SK-N-SH (cell line): ENCODE data around the gene KCNMB1. TPM values are rescaled to one million over a fixed set of nuclear protein-coding genes. Genes with fewer than 3 reads are reported as not detected.
"Not testable (repeated sequence)": the region's sequence is repeated elsewhere in the genome, so short reads cannot be mapped to it uniquely, and the experiment has no call there.

ENCODE experiments used
- CTCF ChIA-PET: fragments of 300-600, 350-600 bp; formaldehyde crosslinking; extraction: SDS; loops from one replicate; lab custom pipeline; 2021; lab: Yijun Ruan, JAX
- POLR2A ChIA-PET: fragments of 350-600 bp; sonication (Branson Sonifier 250); formaldehyde crosslinking; extraction: SDS; loops from one replicate; lab custom pipeline; 2020; ENCODE audit warnings: antibody characterized with exemption, inconsistent platforms; lab: Yijun Ruan, JAX
- DNase-seq: peaks from one replicate; pipeline ENCODE4 v3.0.0; 2012
- H2AFZ ChIP-seq: fragments of 200-600 bp; sonication (generic); 2 replicates; pipeline ENCODE4 v1.8.1; 2016; ENCODE audit warnings: antibody characterized with exemption, mild to moderate bottlenecking, low read depth
- H3F3A ChIP-seq: fragments of 200-600 bp; sonication (generic); replicated peaks from 2 replicates; pipeline ENCODE3; 2016; ENCODE audit warnings: antibody characterized with exemption, mild to moderate bottlenecking; ENCODE audit not compliant: insufficient read depth
- H3K27ac ChIP-seq, 2 experiments: fragments of 200-500 bp in 1 of 2; fragments of 200-600 bp in 1 of 2; sonication (Bioruptor generic) in 1 of 2; sonication (generic), shearing (Covaris generic) in 1 of 2; 2 replicates each; pipeline versions ENCODE4 v1.5.1 to v1.6.1; 2014 to 2016; ENCODE audit warnings: low read depth in 2 of 2, inconsistent platforms in 1 of 2, low read length in 1 of 2, mild to moderate bottlenecking in 1 of 2, mixed read lengths in 1 of 2
- H3K27me3 ChIP-seq: fragments of 200-600 bp; sonication (generic), shearing (Covaris generic); 2 replicates; pipeline ENCODE4 v1.6.1; 2016; ENCODE audit warnings: mixed run types; ENCODE audit not compliant: insufficient read depth
- H3K36me3 ChIP-seq, 2 experiments: fragments of 200-500 bp in 1 of 2; fragments of 200-600 bp in 1 of 2; sonication (Bioruptor generic) in 1 of 2; sonication (generic) in 1 of 2; replicated peaks in 1 of 2; 2 replicates each; pipeline versions ENCODE3 to v1.5.1; 2014 to 2016; ENCODE audit warnings: low read length in 1 of 2, mild to moderate bottlenecking in 1 of 2; ENCODE audit not compliant: insufficient read depth in 2 of 2, control insufficient read depth in 1 of 2
- H3K4me1 ChIP-seq, 2 experiments: fragments of 200-500 bp in 1 of 2; fragments of 200-600 bp in 1 of 2; sonication (Bioruptor generic) in 1 of 2; sonication (generic), shearing (Covaris generic) in 1 of 2; 2 replicates each; pipeline versions ENCODE4 v1.5.1 to v1.6.1; 2014 to 2016; ENCODE audit warnings: low read depth in 1 of 2, low read length in 1 of 2, mixed run types in 1 of 2; ENCODE audit not compliant: insufficient read depth in 2 of 2, control insufficient read depth in 1 of 2
- H3K4me2 ChIP-seq: fragments of 200-600 bp; sonication (generic), shearing (Covaris generic); 2 replicates; pipeline ENCODE4 v1.6.1; 2017; ENCODE audit warnings: mixed run types
- H3K4me3 ChIP-seq, 2 experiments: fragments of 200-500 bp in 1 of 2; fragments of 200-600 bp in 1 of 2; sonication (Bioruptor generic) in 1 of 2; sonication (generic), shearing (Covaris generic) in 1 of 2; 2 replicates each; pipeline versions ENCODE4 v1.5.1 to v1.8.1; 2014 to 2016; ENCODE audit warnings: low read depth in 2 of 2, inconsistent platforms in 1 of 2, low read length in 1 of 2, mild to moderate bottlenecking in 1 of 2, mixed read lengths in 1 of 2, moderate library complexity in 1 of 2
- H3K79me2 ChIP-seq: fragments of 200-600 bp; sonication (generic); 2 replicates; pipeline ENCODE4 v1.8.1; 2017; ENCODE audit warnings: mild to moderate bottlenecking; ENCODE audit not compliant: insufficient read depth
- H3K9ac ChIP-seq: fragments of 200-600 bp; sonication (generic); 2 replicates; pipeline ENCODE4 v1.6.1; 2017; ENCODE audit warnings: mixed run types
- H3K9me2 ChIP-seq: fragments of 200-600 bp; sonication (generic); 2 replicates; pipeline ENCODE4 v1.6.1; 2017; ENCODE audit warnings: mixed run types
- H3K9me3 ChIP-seq: fragments of 200-600 bp; sonication (generic); 2 replicates; pipeline ENCODE4 v1.6.1; 2017; ENCODE audit warnings: mixed run types, mild to moderate bottlenecking, moderate library complexity
- H4K20me1 ChIP-seq: fragments of 200-600 bp; sonication (generic); 2 replicates; pipeline ENCODE4 v1.6.1; 2017; ENCODE audit warnings: mild to moderate bottlenecking, mixed run types; ENCODE audit not compliant: insufficient read depth
- CHD2 ChIP-seq: fragments of 150-350 bp; IDR thresholded peaks from 2 replicates; pipeline ENCODE4 v1.6.1; 2018; ENCODE audit warnings: low read length; ENCODE audit not compliant: partially characterized antibody
- EP300 ChIP-seq, 2 experiments: IDR thresholded peaks; 2 replicates each; pipeline versions ENCODE4 v1.4.0 to v1.6.1; 2012; ENCODE audit warnings: borderline replicate concordance in 1 of 2, low read depth in 1 of 2, low read length in 1 of 2
- EZH2phosphoT487 ChIP-seq: fragments of 200-600 bp; sonication (generic); IDR thresholded peaks from 2 replicates; pipeline ENCODE4 v1.6.1; 2017; ENCODE audit warnings: low read depth, mixed run types, mild to moderate bottlenecking, antibody characterized with exemption, moderate library complexity, borderline replicate concordance
- FOSL2 ChIP-seq: IDR thresholded peaks from 2 replicates; pipeline ENCODE4 v1.4.0; 2012; ENCODE audit warnings: low read depth, mild to moderate bottlenecking, moderate library complexity, borderline replicate concordance
- FOXM1 ChIP-seq: IDR thresholded peaks from 2 replicates; pipeline ENCODE4 v1.4.0; 2012; ENCODE audit warnings: low read depth, mild to moderate bottlenecking
- IRF3 ChIP-seq: fragments of 150-350 bp; IDR thresholded peaks from 2 replicates; pipeline ENCODE4 v1.6.1; 2016; ENCODE audit warnings: mild to moderate bottlenecking, low read depth, low read length
- JUND ChIP-seq: IDR thresholded peaks from 2 replicates; pipeline ENCODE4 v1.4.0; 2012
- NFIC ChIP-seq: IDR thresholded peaks from 2 replicates; pipeline ENCODE4 v1.4.0; 2012; ENCODE audit warnings: borderline replicate concordance
- RAD21 ChIP-seq: IDR thresholded peaks from 2 replicates; pipeline ENCODE4 v1.6.1; 2012; ENCODE audit warnings: mild to moderate bottlenecking, low read length
- RCOR1 ChIP-seq: fragments of 150-350 bp; IDR thresholded peaks from 2 replicates; pipeline ENCODE4 v1.6.1; 2017; ENCODE audit warnings: antibody characterized with exemption, low read length
- RXRA ChIP-seq: IDR thresholded peaks from 2 replicates; pipeline ENCODE4 v1.4.0; 2012; ENCODE audit warnings: low read depth, mild to moderate bottlenecking, borderline replicate concordance
- TEAD4 ChIP-seq: IDR thresholded peaks from 2 replicates; pipeline ENCODE4 v1.4.0; 2012; ENCODE audit warnings: mild to moderate bottlenecking, borderline replicate concordance; ENCODE audit not compliant: insufficient read depth
- USF1 ChIP-seq: IDR thresholded peaks from 2 replicates; pipeline ENCODE4 v1.4.0; 2012; ENCODE audit warnings: low read depth, borderline replicate concordance
- USF2 ChIP-seq: fragments of 150-350 bp; IDR thresholded peaks from 2 replicates; pipeline ENCODE4 v1.6.1; 2017; ENCODE audit warnings: antibody characterized with exemption, low read length, low read depth, borderline replicate concordance
- ZBTB33 ChIP-seq: IDR thresholded peaks from 2 replicates; pipeline ENCODE4 v1.4.0; 2012; ENCODE audit warnings: low read depth, borderline replicate concordance
- WGBS: methylation state at CpG from one replicate; pipeline ENCODE4 v1.1.6; 2017; ENCODE audit warnings: low lambda C conversion rate; 5-methylcytosine and 5-hydroxymethylcytosine counted together
- polyA plus RNA-seq, 3 experiments: library from polyadenylated mRNA; depleted of rRNA; stranded (reverse); fragments of >200 nt; gene quantifications; 2 replicates each; pipeline ENCODE4 v1.2.3, GENCODE V29; 2012

The KCNMB1 gene
- polyA plus RNA-seq, 1 of the 3 experiments (the other 2 are of a cell fraction): not detected

- no peaks in the 10 kb centered on the region for H3F3A ChIP-seq
- no peak overlapping the region for H3K4me2 ChIP-seq
- H3K27ac ChIP-seq: no peak overlapping the region
- H3K4me1 ChIP-seq: peaks cover 0 to 8% of the 10 kb centered on the region in 2 experiments; a peak in 1 of 4 replicates
- no peaks in the 10 kb centered on the region for H3K36me3 ChIP-seq
- no peak for DNase-seq
- no peak overlapping the region for H2AFZ ChIP-seq
- WGBS: 39% methylated on average over 15 of the region's 16 CpGs
- ChIA-PET POLR2A (no interaction called here), CTCF (interaction anchor here (0.8 to 2.3 kb wide), 5 partner anchors 32 to 152 kb away, joined by 3 to 12 read pairs (median 3); no protein-coding TSS in a partner anchor)
- no peaks in the 10 kb centered on the region for H3K9me3 ChIP-seq
- no peaks in the 10 kb centered on the region for H4K20me1 ChIP-seq
- H3K27me3 ChIP-seq: no peaks in the 10 kb centered on the region
- H3K4me3 ChIP-seq: no peak overlapping the region
- TF ChIP-seq IRF3: no peak
- TF ChIP-seq ZBTB33: no peak
- no peak for TF ChIP-seq NFIC
- TF ChIP-seq TEAD4: no peak
- TF ChIP-seq CHD2: no peak
- TF ChIP-seq USF1: no peak
- TF ChIP-seq FOSL2: no peak
- no peak for TF ChIP-seq EZH2phosphoT487
- no peak for TF ChIP-seq FOXM1
- no peak overlapping the region for H3K9ac ChIP-seq
- no peaks in the 10 kb centered on the region for H3K9me2 ChIP-seq
- no peaks in the 10 kb centered on the region for H3K79me2 ChIP-seq
Measured at GRCh38 chr5:170378740-170379139, 10.4 kb downstream of the KCNMB1 start.

DNA sequence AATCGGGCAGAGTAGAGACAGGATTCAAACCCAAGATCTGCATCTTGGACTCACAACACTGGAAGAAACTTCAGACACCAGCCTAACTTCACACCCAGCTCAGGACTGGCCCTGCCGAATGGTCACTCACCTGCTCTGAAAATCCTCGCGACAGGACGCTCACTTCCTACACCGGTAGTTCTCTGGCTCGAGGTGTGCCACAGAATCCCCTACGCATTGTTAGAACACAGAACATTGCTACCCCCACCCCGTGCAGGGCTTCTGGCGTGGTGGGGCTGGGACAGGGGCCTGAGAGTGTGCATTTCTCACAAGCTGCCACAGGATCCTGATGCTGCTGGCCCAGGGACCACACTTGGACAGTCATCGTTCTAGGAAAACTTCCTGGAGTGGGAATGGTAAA is 12.1 kb downstream of the KCNMB1 start:
- Histone ChIP-seq H3K9me3 (no peaks in the 10 kb centered on the region), H3K79me2 (no peaks in the 10 kb centered on the region), H3K4me2 (no peak overlapping the region), H3K36me3 (no peaks in the 10 kb centered on the region), H3K9ac (no peak overlapping the region), H3K27ac (no peak overlapping the region), H2AFZ (no peak overlapping the region), H3K4me3 (no peak overlapping the region), H3K9me2 (no peaks in the 10 kb centered on the region), H3F3A (no peaks in the 10 kb centered on the region), H3K27me3 (peaks cover 5% of the 10 kb centered on the region; the same call in 1 of the 2 replicates), H3K4me1 (peaks cover 0 to 8% of the 10 kb centered on the region in 2 experiments; a peak in 1 of 4 replicates), H4K20me1 (no peaks in the 10 kb centered on the region)
- ChIA-PET CTCF (interaction anchor here (1.5 kb wide), 1 partner anchor 109 kb away, joined by 5 read pairs; no protein-coding TSS in a partner anchor), POLR2A (no interaction called here)
- TF ChIP-seq RAD21 (no peak), RXRA (no peak), JUND (no peak), CHD2 (no peak), FOSL2 (no peak), RCOR1 (no peak), EP300 (IDR thresholded peaks at IDR 0.05; ENCODE audit: borderline replicate concordance in 1 of 2, low read depth in 1 of 2, low read length in 1 of 2) (no peak), USF2 (no peak)
- WGBS: 62% methylated on average over 3 of the region's 11 CpGs
- DNase-seq: no peak

DNA sequence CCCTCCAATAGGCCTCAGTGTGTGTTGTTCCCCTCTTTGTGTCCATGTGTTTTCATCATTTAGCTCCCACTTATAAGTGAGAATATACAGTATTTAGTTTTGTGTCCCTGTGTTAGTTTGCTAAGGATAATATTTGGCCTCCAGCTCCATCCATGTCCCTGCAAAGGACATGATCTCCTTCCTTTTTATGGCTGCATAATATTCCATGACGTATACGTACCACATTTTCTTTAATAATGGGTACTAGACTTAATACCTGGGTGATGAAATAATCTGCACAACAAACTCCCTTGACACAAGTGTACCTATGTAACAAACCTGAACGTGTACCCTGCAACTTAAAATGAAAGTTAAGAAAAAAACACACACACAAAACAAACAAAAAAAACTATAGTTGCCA is 12.6 kb downstream of the KCNMB1 start:
- H3K9me2 ChIP-seq, H3K4me1 ChIP-seq, POLR2A ChIA-PET, H3K4me3 ChIP-seq, H3K27me3 ChIP-seq, H2AFZ ChIP-seq, H4K20me1 ChIP-seq, H3K27ac ChIP-seq, H3K79me2 ChIP-seq, H3K4me2 ChIP-seq, H3F3A ChIP-seq, H3K9ac ChIP-seq, H3K9me3 ChIP-seq, DNase-seq, H3K36me3 ChIP-seq: not testable (repeated sequence)
- CTCF ChIA-PET: interaction anchor here (1.5 kb wide), 1 partner anchor 109 kb away, joined by 5 read pairs; no protein-coding TSS in a partner anchor
- 37% methylated on average over 3 of the region's 3 CpGs for WGBS
